PC-9 (cell line): ENCODE measurements around the gene C13orf46. TPM values are rescaled to one million over a fixed set of nuclear protein-coding genes. Genes with fewer than 3 reads are reported as not detected.

Source experiments
- BruUV-seq: library from RNA; stranded (reverse); fragments of 400-500 nt; replicated peaks from 2 replicates; lab custom pipeline; 2021; lab: Mats Ljungman, UMichigan
- CTCF ChIA-PET: fragments of 300-600 bp; sonication (Branson Sonifier 250); formaldehyde crosslinking; loops from one replicate; lab custom pipeline; 2022; ENCODE audit warnings: antibody characterized with exemption; lab: Charles Lee
- POLR2A ChIA-PET: fragments of 300-600 bp; sonication (Branson Sonifier 250); formaldehyde crosslinking; loops from one replicate; lab custom pipeline; 2022; ENCODE audit warnings: antibody characterized with exemption; ENCODE audit not compliant: unreplicated experiment; lab: Charles Lee
- DNase-seq, 2 experiments: peaks; one replicate each; pipeline versions ENCODE4 v3.0.0 to v3.0.0-alpha.2; 2015 to 2022; ENCODE audit warnings: mixed read lengths in 1 of 2
- H2AFZ ChIP-seq: fragments of 200-600 bp; sonication (generic); 2 replicates; pipeline ENCODE4 v1.8.1; 2017; ENCODE audit warnings: antibody characterized with exemption
- H3F3A ChIP-seq: fragments of 200-600 bp; sonication (generic); 2 replicates; pipeline ENCODE4 v1.8.1; 2017; ENCODE audit warnings: antibody characterized with exemption, mild to moderate bottlenecking, low read depth; ENCODE audit not compliant: insufficient read depth
- H3K27ac ChIP-seq: fragments of 200-600 bp; sonication (generic); 2 replicates; pipeline ENCODE4 v1.6.1; 2016; ENCODE audit warnings: mixed run types
- H3K27me3 ChIP-seq: fragments of 200-600 bp; sonication (generic); 2 replicates; pipeline ENCODE4 v1.6.1; 2016; ENCODE audit warnings: low read depth, mixed run types; ENCODE audit not compliant: insufficient read depth
- H3K36me3 ChIP-seq: fragments of 200-600 bp; sonication (generic); 2 replicates; pipeline ENCODE4 v1.6.1; 2016; ENCODE audit warnings: low read depth, mixed run types
- H3K4me1 ChIP-seq: fragments of 200-600 bp; sonication (generic); replicated peaks from 2 replicates; pipeline ENCODE4 v1.6.1; 2016; ENCODE audit warnings: mixed run types; ENCODE audit not compliant: insufficient read depth
- H3K4me2 ChIP-seq: fragments of 200-600 bp; sonication (generic); 2 replicates; pipeline ENCODE4 v1.6.1; 2017; ENCODE audit warnings: mixed run types
- H3K4me3 ChIP-seq: fragments of 200-600 bp; sonication (generic); 2 replicates; pipeline ENCODE4 v1.6.1; 2016; ENCODE audit warnings: mixed run types
- H3K79me2 ChIP-seq: fragments of 200-600 bp; sonication (generic); 2 replicates; pipeline ENCODE4 v1.6.1; 2017; ENCODE audit warnings: low read depth, mixed run types
- H3K9me2 ChIP-seq: fragments of 200-600 bp; sonication (generic); 2 replicates; pipeline ENCODE4 v1.8.1; 2017; ENCODE audit warnings: mild to moderate bottlenecking; ENCODE audit not compliant: insufficient read depth
- H3K9me3 ChIP-seq: fragments of 200-600 bp; sonication (generic); 2 replicates; pipeline ENCODE4 v1.8.1; 2016; ENCODE audit warnings: low read depth; ENCODE audit not compliant: insufficient read depth
- H4K20me1 ChIP-seq: fragments of 200-600 bp; sonication (generic); 2 replicates; pipeline ENCODE4 v1.8.1; 2017; ENCODE audit not compliant: insufficient read depth
- EZH2 ChIP-seq: fragments of 200-600 bp; sonication (generic); IDR thresholded peaks from 2 replicates; pipeline ENCODE4 v1.8.0; 2017; ENCODE audit warnings: antibody characterized with exemption, low read depth
- intact Hi-C: fragments of 100-400 bp; cut with micrococcal nuclease; formaldehyde crosslinking; loops from one replicate; pipeline ENCODE4 v1.10.0; 2022; ENCODE audit not compliant: unreplicated experiment
- total RNA-seq: library from RNA; stranded (reverse); gene quantifications from 2 replicates; pipeline ENCODE4 v1.2.3, GENCODE V29; 2021
- TF ChIP-seq, protein P1 (sequence below): fragments of 200-600 bp; sonication (generic); conservative IDR thresholded peaks from 2 replicates; pipeline ENCODE4 v1.6.1; 2017; ENCODE audit warnings: mixed run types, antibody characterized with exemption, mild to moderate bottlenecking, moderate library complexity

The C13orf46 gene
- total RNA-seq, 1 experiment from 2014 or later: 1.5 TPM

DNA sequence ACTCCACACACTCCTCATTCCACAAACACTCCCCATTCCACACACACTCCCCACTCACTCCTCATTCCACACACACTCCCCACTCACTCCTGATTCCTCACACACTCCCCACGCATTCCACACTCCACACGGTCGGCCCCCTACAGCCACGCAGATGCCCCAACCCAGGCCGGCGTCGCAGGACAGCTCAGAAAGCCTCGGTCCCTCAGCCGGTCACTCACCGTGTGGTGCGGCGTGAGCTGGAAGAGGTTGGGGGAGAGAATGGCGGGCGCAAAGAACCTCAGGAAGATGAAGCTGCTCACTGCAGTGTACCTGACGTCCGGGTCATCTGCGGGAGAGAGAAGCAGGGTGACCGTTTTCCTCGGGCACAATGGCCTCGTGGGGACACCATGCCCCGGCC, 39.0 kb upstream of the C13orf46 start:
- Histone ChIP-seq H3K27me3 (no peaks in the 10 kb centered on the region), H3F3A (peaks cover 9% of the 10 kb centered on the region), H3K4me3 (no peak overlapping the region), H2AFZ (no peak overlapping the region), H3K79me2 (no peaks in the 10 kb centered on the region), H4K20me1 (no peaks in the 10 kb centered on the region), H3K4me2 (no peak overlapping the region), H3K9me3 (no peaks in the 10 kb centered on the region), H3K36me3 (no peaks in the 10 kb centered on the region), H3K4me1 (0 out of 2 replicates have a peak, but pooled peaks cover 13% of the 10 kb centered on the region), H3K9me2 (no peaks in the 10 kb centered on the region), H3K27ac (no peak overlapping the region)
- no peak for DNase-seq
- TF ChIP-seq, protein P1, sequence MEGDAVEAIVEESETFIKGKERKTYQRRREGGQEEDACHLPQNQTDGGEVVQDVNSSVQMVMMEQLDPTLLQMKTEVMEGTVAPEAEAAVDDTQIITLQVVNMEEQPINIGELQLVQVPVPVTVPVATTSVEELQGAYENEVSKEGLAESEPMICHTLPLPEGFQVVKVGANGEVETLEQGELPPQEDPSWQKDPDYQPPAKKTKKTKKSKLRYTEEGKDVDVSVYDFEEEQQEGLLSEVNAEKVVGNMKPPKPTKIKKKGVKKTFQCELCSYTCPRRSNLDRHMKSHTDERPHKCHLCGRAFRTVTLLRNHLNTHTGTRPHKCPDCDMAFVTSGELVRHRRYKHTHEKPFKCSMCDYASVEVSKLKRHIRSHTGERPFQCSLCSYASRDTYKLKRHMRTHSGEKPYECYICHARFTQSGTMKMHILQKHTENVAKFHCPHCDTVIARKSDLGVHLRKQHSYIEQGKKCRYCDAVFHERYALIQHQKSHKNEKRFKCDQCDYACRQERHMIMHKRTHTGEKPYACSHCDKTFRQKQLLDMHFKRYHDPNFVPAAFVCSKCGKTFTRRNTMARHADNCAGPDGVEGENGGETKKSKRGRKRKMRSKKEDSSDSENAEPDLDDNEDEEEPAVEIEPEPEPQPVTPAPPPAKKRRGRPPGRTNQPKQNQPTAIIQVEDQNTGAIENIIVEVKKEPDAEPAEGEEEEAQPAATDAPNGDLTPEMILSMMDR: no peak
- TF ChIP-seq EZH2: no peak
- intact Hi-C loops: no loop called here
- no TSS peak for BruUV-seq
- POLR2A ChIA-PET: no interaction called here
- CTCF ChIA-PET: no interaction called here

DNA sequence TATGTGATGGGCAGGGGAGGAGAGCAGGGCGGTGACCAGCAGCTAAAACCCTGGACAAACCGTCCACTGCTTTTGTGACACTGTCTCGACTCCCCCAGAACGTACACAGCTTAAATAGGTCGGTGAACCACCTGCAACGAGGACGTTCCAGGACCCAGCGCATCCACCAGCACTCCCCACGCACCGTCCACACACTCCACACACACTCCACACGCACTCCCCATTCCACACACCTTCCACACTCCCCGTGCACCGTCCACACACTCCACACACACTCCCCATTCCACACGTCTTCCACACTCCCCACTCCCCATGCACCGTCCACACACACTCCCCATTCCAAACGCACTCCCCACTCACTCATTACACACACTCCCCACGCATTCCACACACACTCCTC, 38.3 kb upstream of the C13orf46 start:
- Histone ChIP-seq H3K79me2 (no peaks in the 10 kb centered on the region), H3K9me2 (no peaks in the 10 kb centered on the region), H3K4me2 (no peak overlapping the region), H4K20me1 (no peaks in the 10 kb centered on the region), H3K4me3 (no peak overlapping the region), H3F3A (peaks cover 9% of the 10 kb centered on the region), H3K27me3 (no peaks in the 10 kb centered on the region), H3K9me3 (no peaks in the 10 kb centered on the region), H2AFZ (no peak overlapping the region), H3K36me3 (no peaks in the 10 kb centered on the region), H3K27ac (no peak overlapping the region), H3K4me1 (0 out of 2 replicates have a peak, but pooled peaks cover 13% of the 10 kb centered on the region)
- no TSS peak for BruUV-seq
- ChIA-PET POLR2A (no interaction called here), CTCF (no interaction called here)
- intact Hi-C loops: no loop called here
- no peak for DNase-seq
- TF ChIP-seq, protein P1: no peak
- TF ChIP-seq EZH2: no peak

- no peak for DNase-seq
- H3K9me3 ChIP-seq: no peaks in the 10 kb centered on the region
- peaks cover 4% of the 10 kb centered on the region for H3F3A ChIP-seq
- H3K27me3 ChIP-seq: no peaks in the 10 kb centered on the region
- H3K27ac ChIP-seq: no peak overlapping the region
- H2AFZ ChIP-seq: no peak overlapping the region
- CTCF ChIA-PET: no interaction called here
- no peak overlapping the region for H3K4me3 ChIP-seq
- intact Hi-C loops: no loop called here
- BruUV-seq: no TSS peak
- H4K20me1 ChIP-seq: no peaks in the 10 kb centered on the region
- no peaks in the 10 kb centered on the region for H3K9me2 ChIP-seq
- H3K4me2 ChIP-seq: no peak overlapping the region
- POLR2A ChIA-PET: no interaction called here
- H3K4me1 ChIP-seq: 0 out of 2 replicates have a peak, but pooled peaks cover 11% of the 10 kb centered on the region
- H3K36me3 ChIP-seq: no peaks in the 10 kb centered on the region
- H3K79me2 ChIP-seq: no peaks in the 10 kb centered on the region
- TF ChIP-seq, protein P1: no peak
- TF ChIP-seq EZH2: no peak
Measured at GRCh38 chr13:114011226-114011625, 37.4 kb upstream of the C13orf46 start.
